Colon (tissue), 2 donors: ENCODE results near the gene ZXDC.

ENCODE experiments used
- FAIRE-seq: peaks from 2 replicates; lab custom pipeline; 2012; peaks lifted over from hg19 to GRCh38; lab: Jason Lieb, UNC
- donor health status: control.
- donor health status: control.

Gene ZXDC

GRCh38 chr3:126394179-126394976 lies 81.3 kb downstream of the ZXDC start, which contains the start of gene CFAP100:
Gene CFAP100 (plus strand): TSS chr3:126394909. CDS start chr3:126396001, 1,092 bp downstream.
- FAIRE-seq, result no peak

- FAIRE-seq, result no peak
These were observed 82.1 kb downstream of the ZXDC start for GRCh38 chr3:126393563-126393962.

GRCh38 chr3:126392246-126392645 lies 83.4 kb downstream of the ZXDC start:
- no peak for FAIRE-seq

- FAIRE-seq, result no peak
These were observed 84.1 kb downstream of the ZXDC start for GRCh38 chr3:126391631-126392030.

GRCh38 chr3:126390751-126391150 lies 84.9 kb downstream of the ZXDC start:
- no peak for FAIRE-seq

- FAIRE-seq, result no peak
These were observed 85.5 kb downstream of the ZXDC start for GRCh38 chr3:126390201-126390600.

GRCh38 chr3:126389794-126390146 lies 85.9 kb downstream of the ZXDC start:
- FAIRE-seq, result no peak

- no peak for FAIRE-seq
These were observed 86.4 kb downstream of the ZXDC start for GRCh38 chr3:126389112-126389793.
